Ascending aorta (tissue), 2 donors: Measurements from ENCODE around the gene NFIL3. TPM values are rescaled to one million over a fixed set of nuclear protein-coding genes. Genes with fewer than 3 reads are reported as not detected.

Experiments
- DNase-seq, 2 donors: peaks; one replicate each; pipeline ENCODE4 v3.0.0-alpha.2; 2019; ENCODE audit warnings: low spot score in 2 of 2
- H3K27ac ChIP-seq, 2 donors: fragments of 200-600 bp; sonication (generic); one replicate each; pipeline ENCODE4 v1.5.1; 2016 to 2017; ENCODE audit warnings: mild to moderate bottlenecking in 1 of 2
- H3K27me3 ChIP-seq: fragments of 200-600 bp; sonication (generic); one replicate; pipeline ENCODE4 v1.5.1; 2017
- H3K36me3 ChIP-seq, 2 donors: fragments of 200-600 bp; sonication (generic); one replicate each; pipeline ENCODE4 v1.5.1; 2016
- H3K4me1 ChIP-seq, 2 donors: fragments of 200-600 bp; sonication (generic); one replicate each; pipeline ENCODE4 v1.5.1; 2016 to 2017; ENCODE audit warnings: mild to moderate bottlenecking in 1 of 2
- H3K4me3 ChIP-seq, 2 donors: fragments of 200-600 bp; sonication (generic); one replicate each; pipeline ENCODE4 v1.5.1; 2016 to 2017; ENCODE audit warnings: mild to moderate bottlenecking in 1 of 2
- H3K9me3 ChIP-seq, 2 donors: fragments of 200-600 bp; sonication (generic); one replicate each; pipeline ENCODE4 v1.5.1; 2016
- intact Hi-C: fragments of 100-400 bp; cut with DNase I; formaldehyde crosslinking; loops from one replicate; pipeline ENCODE4 v1.15.1; 2023
- total RNA-seq: library from RNA; depleted of rRNA; stranded (reverse); fragments of >200 nt; gene quantifications from one replicate; pipeline ENCODE4 v1.1.0, GENCODE V29; 2016
- TF ChIP-seq, protein P1 (sequence below), 3 experiments: fragments of 200-600 bp in 2 of 3; fragments of 450-650 bp in 1 of 3; sonication (generic) in 2 of 3; IDR thresholded peaks; one replicate each; pipeline ENCODE4 v1.5.1; 2016 to 2019; ENCODE audit warnings: antibody characterized with exemption in 3 of 3, mild to moderate bottlenecking in 1 of 3, moderate library complexity in 1 of 3

The NFIL3 gene
- total RNA-seq, 1 donor from 2014 or later: 27.5 TPM

DNA sequence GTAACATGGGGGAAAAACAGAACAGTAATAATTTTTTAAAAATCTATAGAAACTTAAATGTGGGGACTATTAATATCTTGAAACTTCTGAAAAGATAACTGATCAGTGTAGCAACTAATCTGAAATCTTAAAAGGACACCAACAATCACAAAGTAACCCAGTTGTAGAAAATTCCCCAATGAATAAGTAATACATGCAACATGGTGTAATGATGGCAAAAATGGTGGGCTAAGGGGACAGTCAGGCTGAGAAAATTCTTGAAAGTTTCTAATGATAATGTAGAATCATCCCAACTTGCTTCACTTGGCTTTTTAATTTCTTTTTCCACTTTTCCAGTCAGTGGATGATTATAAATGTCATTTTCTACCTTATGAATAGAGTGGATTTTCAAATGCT, 5.4 kb downstream of the NFIL3 start:
- peaks cover 0 to 20% of the 10 kb centered on the region in 2 donors for H3K4me1 ChIP-seq
- DNase-seq: no peak
- H3K9me3 ChIP-seq: no peaks in the 10 kb centered on the region
- no peaks in the 10 kb centered on the region for H3K27me3 ChIP-seq
- intact Hi-C loops: no loop called here
- no peak overlapping the region for H3K27ac ChIP-seq
- H3K4me3 ChIP-seq: no peak overlapping the region
- H3K36me3 ChIP-seq: no peaks in the 10 kb centered on the region
- TF ChIP-seq, protein P1, sequence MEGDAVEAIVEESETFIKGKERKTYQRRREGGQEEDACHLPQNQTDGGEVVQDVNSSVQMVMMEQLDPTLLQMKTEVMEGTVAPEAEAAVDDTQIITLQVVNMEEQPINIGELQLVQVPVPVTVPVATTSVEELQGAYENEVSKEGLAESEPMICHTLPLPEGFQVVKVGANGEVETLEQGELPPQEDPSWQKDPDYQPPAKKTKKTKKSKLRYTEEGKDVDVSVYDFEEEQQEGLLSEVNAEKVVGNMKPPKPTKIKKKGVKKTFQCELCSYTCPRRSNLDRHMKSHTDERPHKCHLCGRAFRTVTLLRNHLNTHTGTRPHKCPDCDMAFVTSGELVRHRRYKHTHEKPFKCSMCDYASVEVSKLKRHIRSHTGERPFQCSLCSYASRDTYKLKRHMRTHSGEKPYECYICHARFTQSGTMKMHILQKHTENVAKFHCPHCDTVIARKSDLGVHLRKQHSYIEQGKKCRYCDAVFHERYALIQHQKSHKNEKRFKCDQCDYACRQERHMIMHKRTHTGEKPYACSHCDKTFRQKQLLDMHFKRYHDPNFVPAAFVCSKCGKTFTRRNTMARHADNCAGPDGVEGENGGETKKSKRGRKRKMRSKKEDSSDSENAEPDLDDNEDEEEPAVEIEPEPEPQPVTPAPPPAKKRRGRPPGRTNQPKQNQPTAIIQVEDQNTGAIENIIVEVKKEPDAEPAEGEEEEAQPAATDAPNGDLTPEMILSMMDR (IDR thresholded peaks at IDR 0.05): no peak

DNA sequence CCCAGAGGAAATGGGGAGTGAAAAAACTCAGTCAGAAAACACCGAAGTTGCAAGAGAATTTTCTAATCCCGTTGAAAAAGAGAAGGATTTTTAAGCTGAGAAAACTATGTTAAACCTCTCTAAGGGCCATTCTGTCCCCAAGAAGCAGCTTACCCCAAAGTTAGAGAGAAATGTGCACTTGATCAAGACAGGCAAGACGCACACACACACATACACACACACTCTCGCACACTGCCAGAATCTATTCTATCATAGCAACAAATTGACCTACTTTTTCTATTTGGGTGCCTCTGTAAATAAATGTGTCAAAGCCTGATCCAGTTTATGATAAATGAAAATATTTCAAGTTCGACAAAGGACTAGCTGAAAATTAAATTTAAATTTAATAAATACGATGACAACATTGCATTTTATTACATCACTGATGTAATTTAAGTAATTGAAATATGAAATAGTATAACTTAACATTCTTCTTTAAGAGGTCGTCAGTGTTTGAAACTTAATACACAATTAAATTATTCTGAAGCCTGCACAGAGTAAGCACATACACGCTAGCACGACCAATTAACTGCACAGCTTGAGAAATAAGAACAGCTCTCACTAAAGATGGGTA, 5.9 kb downstream of the NFIL3 start:
- TF ChIP-seq, protein P1 (IDR thresholded peaks at IDR 0.05): no peak
- Histone ChIP-seq H3K4me1 (peaks cover 0 to 20% of the 10 kb centered on the region in 2 donors), H3K27ac (no peak overlapping the region), H3K9me3 (no peaks in the 10 kb centered on the region), H3K27me3 (no peaks in the 10 kb centered on the region), H3K36me3 (no peaks in the 10 kb centered on the region), H3K4me3 (no peak overlapping the region)
- DNase-seq: no peak
- intact Hi-C loops: no loop called here

DNA sequence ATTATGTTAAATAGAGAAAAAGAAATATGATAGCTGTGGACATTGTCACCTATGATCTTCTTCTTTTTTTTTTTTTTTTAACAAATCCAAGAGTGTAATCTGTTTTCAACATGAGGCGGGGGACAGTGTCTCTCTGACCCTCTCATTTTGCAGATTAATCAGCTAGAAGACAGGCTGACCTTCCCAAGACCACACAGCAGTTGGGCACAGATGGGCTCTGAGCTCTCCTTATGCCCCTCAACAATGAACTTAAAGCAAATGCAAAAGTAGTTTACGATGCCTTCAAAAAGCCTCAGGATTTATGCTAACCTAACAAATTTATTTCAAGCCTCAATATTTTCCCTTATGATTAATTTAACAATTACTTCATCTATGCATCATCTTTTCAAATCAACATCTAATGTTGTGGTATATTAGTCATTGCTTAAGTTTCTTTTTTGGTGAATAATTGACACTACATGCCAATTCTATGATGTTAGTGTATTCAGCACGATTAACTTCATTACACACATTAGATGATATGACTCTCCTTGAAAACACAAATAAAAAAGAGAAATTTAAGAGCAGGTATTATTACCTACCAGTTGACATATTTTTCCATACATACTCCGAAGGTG, 7.4 kb downstream of the NFIL3 start:
- intact Hi-C loops: no loop called here
- H3K36me3 ChIP-seq: no peaks in the 10 kb centered on the region
- no peaks in the 10 kb centered on the region for H3K9me3 ChIP-seq
- H3K4me3 ChIP-seq: no peak overlapping the region
- peaks cover 0 to 20% of the 10 kb centered on the region in 2 donors for H3K4me1 ChIP-seq
- no peak overlapping the region for H3K27ac ChIP-seq
- TF ChIP-seq, protein P1 (IDR thresholded peaks at IDR 0.05): no peak
- no peak for DNase-seq
- no peaks in the 10 kb centered on the region for H3K27me3 ChIP-seq

DNA sequence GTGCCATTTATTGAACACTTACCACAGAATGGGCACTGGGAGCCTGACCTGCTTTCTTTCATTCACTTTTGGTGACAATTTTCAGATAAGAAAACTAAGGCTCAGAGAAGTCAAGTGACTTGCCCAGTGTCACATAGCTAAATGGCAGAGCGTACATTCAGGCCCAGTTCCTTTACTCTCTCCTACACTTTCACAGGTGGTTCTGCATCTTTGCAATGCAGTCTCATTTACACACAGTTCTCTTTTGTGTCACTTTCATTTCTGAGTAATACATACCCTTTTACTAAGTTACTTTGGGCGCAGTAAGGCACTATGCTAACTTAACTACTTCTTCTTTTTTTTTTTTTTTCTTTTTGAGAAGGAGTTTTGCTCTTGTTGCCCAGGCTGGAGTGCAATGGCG, 8.3 kb downstream of the NFIL3 start:
- TF ChIP-seq, protein P1 (IDR thresholded peaks at IDR 0.05): no peak
- Histone ChIP-seq H3K27ac (no peak overlapping the region), H3K9me3 (no peaks in the 10 kb centered on the region), H3K36me3 (peaks cover 1 to 6% of the 10 kb centered on the region in 2 donors), H3K27me3 (no peaks in the 10 kb centered on the region), H3K4me3 (no peak overlapping the region), H3K4me1 (peaks cover 0 to 20% of the 10 kb centered on the region in 2 donors)
- DNase-seq: no peak
- intact Hi-C loops: no loop called here

DNA sequence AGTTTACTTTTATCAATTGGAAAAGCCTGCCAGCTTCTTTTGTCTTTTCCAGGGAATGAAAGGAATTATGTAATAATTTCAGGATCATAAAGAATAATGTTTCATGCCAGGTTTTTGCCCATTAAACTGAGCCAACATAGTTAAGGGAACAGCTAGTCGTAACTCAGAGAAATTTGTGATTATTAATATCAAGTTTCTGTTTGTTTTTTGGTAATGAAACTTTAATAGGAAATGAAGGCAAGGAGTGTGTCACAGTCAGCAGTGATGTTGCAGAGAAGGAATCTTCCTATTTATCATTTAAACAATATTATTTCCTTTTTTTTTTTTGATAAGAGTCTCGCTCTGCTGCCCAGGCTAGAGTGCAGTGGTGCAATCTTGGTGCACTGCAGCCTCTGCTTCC, 10.7 kb downstream of the NFIL3 start:
- no peak overlapping the region for H3K27ac ChIP-seq
- H3K36me3 ChIP-seq: peaks cover 19 to 27% of the 10 kb centered on the region in 2 donors
- intact Hi-C loops: no loop called here
- no peaks in the 10 kb centered on the region for H3K27me3 ChIP-seq
- no peaks in the 10 kb centered on the region for H3K9me3 ChIP-seq
- peaks cover 0 to 5% of the 10 kb centered on the region in 2 donors for H3K4me1 ChIP-seq
- no peak overlapping the region for H3K4me3 ChIP-seq
- no peak for DNase-seq
- TF ChIP-seq, protein P1 (IDR thresholded peaks at IDR 0.05): no peak
